NCI-H1105 (cell line): ENCODE measurements around the gene TMEM238L.
"Not testable (repeated sequence)": the region's sequence is repeated elsewhere in the genome, so short reads cannot be mapped to it uniquely, and the experiment has no call there.

Experiments
- DNase-seq: peaks from one replicate; lab custom pipeline; 2025; lab: John Stamatoyannopoulos, UW

Gene TMEM238L

GRCh38 chr17:10803830-10804475, at the start of gene TMEM238L:
TSS of gene TMEM238L (minus strand) at chr17:10804099. CDS start at chr17:10803963, 136 bp downstream.
- DNase-seq: no peak

- DNase-seq: not testable (repeated sequence)
These were observed 42.7 kb upstream of the TMEM238L start for GRCh38 chr17:10846636-10847035.

GRCh38 chr17:10845388-10845751, 41.5 kb upstream of the TMEM238L start:
- DNase-seq: no peak

- peak; percentile 74 for DNase-seq
These were observed 40.9 kb upstream of the TMEM238L start for GRCh38 chr17:10844621-10845387.

- no peak for DNase-seq
These were observed 39.9 kb upstream of the TMEM238L start for GRCh38 chr17:10843811-10844210.

- no peak for DNase-seq
These were observed 38.8 kb upstream of the TMEM238L start for GRCh38 chr17:10842658-10843057.

GRCh38 chr17:10838682-10839081, 34.8 kb upstream of the TMEM238L start:
- no peak for DNase-seq

GRCh38 chr17:10837921-10838320, 34.0 kb upstream of the TMEM238L start, which contains the start of gene PIRT:
TSS of gene PIRT (minus strand) at chr17:10838087. CDS start at chr17:10825645, 12,442 bp downstream.
- no peak for DNase-seq

- peak; percentile 49 for DNase-seq
These were observed 33.2 kb upstream of the TMEM238L start for GRCh38 chr17:10836966-10837590.

GRCh38 chr17:10836145-10836544, 32.2 kb upstream of the TMEM238L start:
- DNase-seq: no peak

GRCh38 chr17:10831696-10832095, 27.8 kb upstream of the TMEM238L start:
- no peak for DNase-seq

- DNase-seq: no peak
These were observed 24.1 kb upstream of the TMEM238L start for GRCh38 chr17:10827898-10828552.

- no peak for DNase-seq
These were observed 21.0 kb upstream of the TMEM238L start for GRCh38 chr17:10824874-10825273.

GRCh38 chr17:10821770-10822169, 17.9 kb upstream of the TMEM238L start:
- DNase-seq: no peak

GRCh38 chr17:10821054-10821453, 17.2 kb upstream of the TMEM238L start:
- no peak for DNase-seq

GRCh38 chr17:10815319-10815718, 11.4 kb upstream of the TMEM238L start:
- no peak for DNase-seq

- no peak for DNase-seq
These were observed 10.2 kb upstream of the TMEM238L start for GRCh38 chr17:10814075-10814474.

- DNase-seq: no peak
These were observed 8.8 kb upstream of the TMEM238L start for GRCh38 chr17:10812674-10813073.

GRCh38 chr17:10809605-10810004, 5.7 kb upstream of the TMEM238L start:
- no peak for DNase-seq

GRCh38 chr17:10807704-10808128, 3.8 kb upstream of the TMEM238L start:
- DNase-seq: no peak

- no peak for DNase-seq
These were observed 2.8 kb upstream of the TMEM238L start for GRCh38 chr17:10806545-10807262.

GRCh38 chr17:10805911-10806310, 2.0 kb upstream of the TMEM238L start:
- no peak for DNase-seq
